HCT116 (cell line): Measurements from ENCODE around the gene SERPINC1. TPM values are rescaled to one million over a fixed set of nuclear protein-coding genes. Genes with fewer than 3 reads are reported as not detected.

Experiments used
- ATAC-seq: fragments of 200-7000 bp; cut with Tn5 transposase; 2 replicates; pipeline ENCODE4 v1.9.1; 2020; ENCODE audit warnings: mild to moderate bottlenecking, moderate library complexity
- BruUV-seq: library from RNA; stranded (reverse); fragments of 400-500 nt; replicated peaks from 2 replicates; lab custom pipeline; 2021; lab: Mats Ljungman, UMichigan
- CTCF ChIA-PET: fragments of 300-600 bp; sonication (Branson Sonifier 250); formaldehyde crosslinking; loops from one replicate; lab custom pipeline; 2021; ENCODE audit warnings: antibody characterized with exemption; lab: Charles Lee
- POLR2A ChIA-PET: fragments of 300-600, 350-600 bp; sonication (Branson Sonifier 250); formaldehyde crosslinking; loops from one replicate; lab custom pipeline; 2021; ENCODE audit warnings: antibody characterized with exemption; lab: Charles Lee
- RAD21 ChIA-PET, 2 experiments: fragments of 300-600 bp; sonication (Branson Sonifier 250); formaldehyde crosslinking; loops; one replicate each; lab custom pipeline; 2023; ENCODE audit warnings: low total read pairs in 2 of 2; ENCODE audit not compliant: uncharacterized antibody in 2 of 2, unreplicated experiment in 2 of 2, low non-redundant PET in 1 of 2; lab: Charles Lee
- DNase-seq: peaks from one replicate; pipeline ENCODE4 v3.0.0-alpha.2; 2010; ENCODE audit warnings: low read depth, low spot score
- H2AFZ ChIP-seq: fragments of 200-600 bp; shearing (Covaris generic), sonication (generic); 2 replicates; pipeline ENCODE4 v1.6.1; 2017; ENCODE audit warnings: low read depth, mixed run types, mixed read lengths, antibody characterized with exemption, low read length; ENCODE audit not compliant: poor library complexity, severe bottlenecking
- H3K27ac ChIP-seq: 2 replicates; pipeline ENCODE4 v1.5.1; 2012; ENCODE audit warnings: low read depth, low read length
- H3K27me3 ChIP-seq: fragments of 200-600 bp; sonication (generic); 2 replicates; pipeline ENCODE4 v1.6.1; 2016; ENCODE audit warnings: mixed run types, low read length, mixed read lengths; ENCODE audit not compliant: insufficient read depth
- H3K36me3 ChIP-seq, 2 experiments: fragments of 200-500 bp in 1 of 2; fragments of 200-600 bp in 1 of 2; sonication (Bioruptor generic) in 1 of 2; sonication (generic) in 1 of 2; 2 replicates each; pipeline versions ENCODE4 v1.5.1 to v1.6.1; 2014 to 2016; ENCODE audit warnings: low read length in 2 of 2, inconsistent platforms in 1 of 2, mixed read lengths in 1 of 2, mixed run types in 1 of 2; ENCODE audit not compliant: insufficient read depth in 2 of 2, control insufficient read depth in 1 of 2
- H3K4me1 ChIP-seq, 2 experiments: fragments of 200-600 bp in 1 of 2; sonication (generic) in 1 of 2; 2 replicates each; pipeline versions ENCODE4 v1.5.1 to v1.6.1; 2012 to 2017; ENCODE audit warnings: low read length in 2 of 2, inconsistent platforms in 1 of 2, mild to moderate bottlenecking in 1 of 2, mixed read lengths in 1 of 2, mixed run types in 1 of 2, moderate library complexity in 1 of 2; ENCODE audit not compliant: insufficient read depth in 2 of 2, control insufficient read depth in 1 of 2
- H3K4me2 ChIP-seq: fragments of 200-600 bp; sonication (generic); 2 replicates; pipeline ENCODE4 v1.6.1; 2017; ENCODE audit warnings: mixed run types, low read length, mixed read lengths
- H3K4me3 ChIP-seq, 2 experiments: fragments of 200-600 bp in 1 of 2; sonication (generic) in 1 of 2; replicated peaks in 1 of 2; 2 replicates each; pipeline ENCODE4 v1.5.1; 2011 to 2016; ENCODE audit warnings: low read length in 2 of 2, control low read depth in 1 of 2, low read depth in 1 of 2, mild to moderate bottlenecking in 1 of 2, mixed read lengths in 1 of 2, mixed run types in 1 of 2
- H3K79me2 ChIP-seq: fragments of 200-600 bp; sonication (generic); 2 replicates; pipeline ENCODE4 v1.6.1; 2017; ENCODE audit warnings: mild to moderate bottlenecking, mixed run types, low read length, moderate library complexity, mixed read lengths; ENCODE audit not compliant: insufficient read depth
- H3K9ac ChIP-seq: fragments of 200-600 bp; sonication (generic); 2 replicates; pipeline ENCODE4 v1.6.1; 2016; ENCODE audit warnings: low read length, mixed read lengths
- H3K9me2 ChIP-seq: fragments of 200-600 bp; sonication (generic), shearing (Covaris generic); 2 replicates; pipeline ENCODE4 v1.6.1; 2017; ENCODE audit warnings: mixed run types, mild to moderate bottlenecking, moderate library complexity; ENCODE audit not compliant: insufficient read depth
- H3K9me3 ChIP-seq, 2 experiments: fragments of 200-500 bp in 1 of 2; fragments of 200-600 bp in 1 of 2; sonication (Bioruptor generic) in 1 of 2; sonication (generic) in 1 of 2; 2 replicates each; pipeline ENCODE4 v1.6.1; 2014 to 2017; ENCODE audit warnings: low read length in 2 of 2, mixed read lengths in 2 of 2, inconsistent platforms in 1 of 2, low read depth in 1 of 2, mild to moderate bottlenecking in 1 of 2, mixed run types in 1 of 2, moderate library complexity in 1 of 2; ENCODE audit not compliant: control insufficient read depth in 1 of 2, insufficient read depth in 1 of 2
- H4K20me1 ChIP-seq: fragments of 200-600 bp; sonication (generic), shearing (Covaris generic); 2 replicates; pipeline ENCODE4 v1.6.1; 2017; ENCODE audit warnings: mixed run types, mild to moderate bottlenecking, moderate library complexity; ENCODE audit not compliant: insufficient read depth
- ELF1 ChIP-seq: IDR thresholded peaks from 2 replicates; pipeline ENCODE4 v1.6.1; 2012; ENCODE audit warnings: low read depth, borderline replicate concordance
- SIN3A ChIP-seq: IDR thresholded peaks from 2 replicates; pipeline ENCODE4 v1.6.1; 2012; ENCODE audit warnings: low read depth
- intact Hi-C: fragments of 100-400 bp; cut with micrococcal nuclease; formaldehyde crosslinking; loops from 2 replicates; pipeline ENCODE4 v1.10.0; 2022
- total RNA-seq: library from RNA; stranded (reverse); gene quantifications from one replicate; pipeline ENCODE4 v1.2.1, GENCODE V29; 2021; ENCODE audit not compliant: unreplicated experiment
- TF ChIP-seq, protein P1 (sequence below): IDR thresholded peaks from 2 replicates; pipeline ENCODE4 v1.6.1; 2012; ENCODE audit warnings: low read depth

SERPINC1 gene
- total RNA-seq, 1 experiment from 2014 or later = 0.61 TPM

DNA sequence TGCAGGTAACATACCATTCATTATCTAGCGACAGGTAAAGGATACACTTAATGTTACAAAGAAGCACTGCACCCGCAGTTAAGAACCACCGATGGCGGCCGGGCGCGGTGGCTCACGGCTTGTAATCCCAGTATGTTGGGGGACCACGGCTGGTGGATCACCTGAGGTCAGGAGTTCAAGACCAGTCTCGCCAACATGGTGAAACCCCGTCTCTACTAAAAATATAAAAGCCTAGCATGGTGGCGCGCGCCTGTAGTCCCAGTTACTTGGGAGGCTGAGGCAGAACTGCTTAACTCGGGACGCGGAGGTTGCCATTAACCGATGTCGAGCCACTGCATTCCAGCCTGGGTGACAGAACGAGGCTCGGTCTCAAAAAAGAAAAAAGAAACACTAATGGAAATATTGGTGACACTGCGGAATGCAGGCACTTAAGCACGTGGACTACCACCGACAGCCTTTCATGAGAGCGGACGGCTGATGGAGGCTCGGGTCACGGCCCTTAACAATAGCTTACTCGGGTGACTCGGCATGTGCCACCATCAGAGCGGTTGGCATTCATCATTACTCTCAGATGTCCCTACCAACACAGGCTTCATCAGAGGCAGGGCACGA, 49.9 kb downstream of the SERPINC1 start (continued):
- TF ChIP-seq, protein P1, sequence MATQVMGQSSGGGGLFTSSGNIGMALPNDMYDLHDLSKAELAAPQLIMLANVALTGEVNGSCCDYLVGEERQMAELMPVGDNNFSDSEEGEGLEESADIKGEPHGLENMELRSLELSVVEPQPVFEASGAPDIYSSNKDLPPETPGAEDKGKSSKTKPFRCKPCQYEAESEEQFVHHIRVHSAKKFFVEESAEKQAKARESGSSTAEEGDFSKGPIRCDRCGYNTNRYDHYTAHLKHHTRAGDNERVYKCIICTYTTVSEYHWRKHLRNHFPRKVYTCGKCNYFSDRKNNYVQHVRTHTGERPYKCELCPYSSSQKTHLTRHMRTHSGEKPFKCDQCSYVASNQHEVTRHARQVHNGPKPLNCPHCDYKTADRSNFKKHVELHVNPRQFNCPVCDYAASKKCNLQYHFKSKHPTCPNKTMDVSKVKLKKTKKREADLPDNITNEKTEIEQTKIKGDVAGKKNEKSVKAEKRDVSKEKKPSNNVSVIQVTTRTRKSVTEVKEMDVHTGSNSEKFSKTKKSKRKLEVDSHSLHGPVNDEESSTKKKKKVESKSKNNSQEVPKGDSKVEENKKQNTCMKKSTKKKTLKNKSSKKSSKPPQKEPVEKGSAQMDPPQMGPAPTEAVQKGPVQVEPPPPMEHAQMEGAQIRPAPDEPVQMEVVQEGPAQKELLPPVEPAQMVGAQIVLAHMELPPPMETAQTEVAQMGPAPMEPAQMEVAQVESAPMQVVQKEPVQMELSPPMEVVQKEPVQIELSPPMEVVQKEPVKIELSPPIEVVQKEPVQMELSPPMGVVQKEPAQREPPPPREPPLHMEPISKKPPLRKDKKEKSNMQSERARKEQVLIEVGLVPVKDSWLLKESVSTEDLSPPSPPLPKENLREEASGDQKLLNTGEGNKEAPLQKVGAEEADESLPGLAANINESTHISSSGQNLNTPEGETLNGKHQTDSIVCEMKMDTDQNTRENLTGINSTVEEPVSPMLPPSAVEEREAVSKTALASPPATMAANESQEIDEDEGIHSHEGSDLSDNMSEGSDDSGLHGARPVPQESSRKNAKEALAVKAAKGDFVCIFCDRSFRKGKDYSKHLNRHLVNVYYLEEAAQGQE = no peak

DNA sequence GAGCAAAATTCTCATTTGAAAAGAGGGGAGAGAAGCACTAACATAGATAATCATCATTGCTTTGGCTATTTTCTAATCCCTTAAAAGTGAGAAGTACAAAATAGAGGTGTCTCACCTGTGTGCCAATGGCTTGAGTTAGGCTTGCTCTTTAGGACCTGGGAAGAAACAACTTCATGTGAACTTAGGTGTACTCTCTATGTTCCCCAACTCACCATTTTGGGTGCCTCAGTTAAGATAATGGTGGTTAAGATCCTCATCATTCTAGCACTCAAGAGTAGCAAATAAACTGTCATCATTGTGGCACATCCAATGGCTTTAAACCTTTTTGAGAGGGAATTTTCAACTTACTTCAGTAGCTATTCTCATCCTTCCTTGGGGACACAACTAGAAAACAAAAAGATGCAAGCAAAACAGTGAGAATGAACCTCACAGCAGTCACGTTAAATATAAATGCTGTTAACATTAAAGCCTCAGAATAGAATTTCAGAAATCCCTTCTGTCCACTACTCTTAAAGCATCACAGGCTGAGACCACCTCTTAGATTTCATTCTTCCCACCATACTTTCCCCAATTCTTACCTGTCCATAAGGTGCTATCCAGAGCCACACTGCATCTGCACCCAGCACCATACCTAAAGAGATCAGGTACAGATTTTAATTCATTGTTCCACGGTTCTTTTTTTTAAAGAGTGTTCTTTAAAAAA, 50.6 kb downstream of the SERPINC1 start:
- H4K20me1 ChIP-seq = peaks cover 39% of the 10 kb centered on the region; the same call in 1 of the 2 replicates
- no peaks in the 10 kb centered on the region for H3K9me2 ChIP-seq
- no TSS peak for BruUV-seq
- H3K36me3 ChIP-seq = peaks cover 33 to 43% of the 10 kb centered on the region in 2 experiments
- H3K4me3 ChIP-seq = peak overlapping the region; percentile 69 to 94
- H3K4me1 ChIP-seq = peaks cover 11 to 43% of the 10 kb centered on the region in 2 experiments; a peak in 3 of 4 replicates
- H3K79me2 ChIP-seq = peaks cover 38% of the 10 kb centered on the region
- no peaks in the 10 kb centered on the region for H3K9me3 ChIP-seq
- TF ChIP-seq SIN3A (0 out of 2 replicates have a peak, but pooled peaks have one; percentile 15), ELF1 (no peak)
- TF ChIP-seq, all 23 proteins: peak for 1
- Histone ChIP-seq H2AFZ (no peak overlapping the region), H3K9ac (peak overlapping the region; percentile 94), H3K4me2 (peak overlapping the region; percentile 85), H3K27ac (peak overlapping the region; percentile 91), H3K27me3 (no peaks in the 10 kb centered on the region)
- ChIA-PET POLR2A (interaction anchor here (1.5 to 2.2 kb wide), 2 partner anchors 15 to 42 kb away, joined by 3 to 5 read pairs; partner anchors contain the start of gene CENPL), CTCF (no interaction called here), RAD21 (no interaction called here)
- intact Hi-C loops = loop anchor here (10.0 kb wide), 1 partner anchor 348 kb away; no protein-coding TSS in a partner anchor
- DNase-seq (no peak), ATAC-seq (no peak)
